NCI-H226 (cell line): ENCODE data around the gene SELENOW.

ENCODE experiments used
- DNase-seq: peaks from one replicate; pipeline ENCODE4 v3.0.0-alpha.2; 2015

Gene SELENOW

DNA sequence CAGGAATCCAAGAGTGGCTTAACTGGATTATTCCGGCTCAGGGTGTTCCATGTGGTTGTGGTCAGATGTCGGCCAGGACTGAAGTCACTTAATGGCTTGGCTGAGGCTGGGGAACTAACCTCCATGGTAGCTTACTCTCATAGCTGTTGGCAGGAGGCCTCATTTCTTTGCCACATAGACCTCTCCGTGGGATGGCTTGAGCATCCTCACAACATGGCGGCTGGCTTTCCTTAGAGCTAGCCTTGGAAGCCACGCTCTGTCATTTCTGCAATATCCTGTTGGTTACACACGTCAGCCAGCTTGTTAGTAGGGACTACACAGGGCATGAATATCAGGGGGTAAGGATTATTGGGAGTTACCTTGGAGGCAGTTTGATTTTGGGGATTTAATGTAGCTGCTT, 48.3 kb downstream of the SELENOW start:
- DNase-seq = no peak

GRCh38 chr19:47832723-47833122, 54.2 kb downstream of the SELENOW start:
- no peak for DNase-seq
